Activated T-helper 2 cell treated with anti-CD3 and anti-CD28 coated beads, Interferon-gamma antibody, Interleukin-2, Interleukin-4, amounts not matched to agents 10 μg/mL and 5 μg/mL and 100 μg/mL, durations not matched to agents 14 hours and 24 hours and 36 hours (primary cell): Measurements from ENCODE around the gene COL28A1. TPM values are rescaled to one million over a fixed set of nuclear protein-coding genes. Genes with fewer than 3 reads are reported as not detected.

Source experiments
- DNase-seq: peaks from one replicate; pipeline ENCODE4 v3.0.0; 2021; ENCODE audit warnings: low spot score
- H3K27ac Mint-ChIP-seq: one replicate; pipeline ENCODE4 v1.8.0; 2021; ENCODE audit warnings: mixed read lengths
- H3K27me3 Mint-ChIP-seq: one replicate; pipeline ENCODE4 v1.8.0; 2021; ENCODE audit warnings: low read depth, mixed read lengths
- H3K36me3 Mint-ChIP-seq: one replicate; pipeline ENCODE4 v1.8.0; 2021; ENCODE audit warnings: low read depth, mixed read lengths
- H3K4me1 Mint-ChIP-seq: one replicate; pipeline ENCODE4 v1.8.0; 2021; ENCODE audit warnings: low read depth, mixed read lengths
- H3K4me3 Mint-ChIP-seq: one replicate; pipeline ENCODE4 v1.8.0; 2021; ENCODE audit warnings: low read depth, mild to moderate bottlenecking, moderate library complexity, mixed read lengths
- H3K9me3 Mint-ChIP-seq: one replicate; pipeline ENCODE4 v1.8.0; 2021; ENCODE audit warnings: mixed read lengths
- intact Hi-C: fragments of 100-400 bp; cut with micrococcal nuclease; formaldehyde crosslinking; loops from one replicate; pipeline ENCODE4 v1.15.1; 2023
- total RNA-seq: library from RNA; stranded (reverse); gene quantifications from 2 replicates; pipeline ENCODE4 v1.2.3, GENCODE V29; 2022

COL28A1 gene
- total RNA-seq, 1 donor from 2014 or later: 0.07 TPM

- Mint-ChIP-seq H3K36me3 (no peaks in the 10 kb centered on the region), H3K4me1 (no peaks in the 10 kb centered on the region), H3K4me3 (no peak overlapping the region), H3K27me3 (peaks cover 4% of the 10 kb centered on the region), H3K9me3 (no peaks in the 10 kb centered on the region), H3K27ac (no peak overlapping the region)
- DNase-seq: no peak
- intact Hi-C loops: no loop called here
Measured at GRCh38 chr7:7369134-7369533, 166.5 kb downstream of the COL28A1 start.

- intact Hi-C loops: no loop called here
- H3K9me3 Mint-ChIP-seq: no peaks in the 10 kb centered on the region
- peaks cover 11% of the 10 kb centered on the region for H3K27me3 Mint-ChIP-seq
- H3K27ac Mint-ChIP-seq: no peak overlapping the region
- H3K4me1 Mint-ChIP-seq: no peaks in the 10 kb centered on the region
- no peaks in the 10 kb centered on the region for H3K36me3 Mint-ChIP-seq
- no peak overlapping the region for H3K4me3 Mint-ChIP-seq
- no peak for DNase-seq
Measured at GRCh38 chr7:7354674-7355073, 181.0 kb downstream of the COL28A1 start.

GRCh38 chr7:7352845-7353244 is 182.8 kb downstream of the COL28A1 start:
- Mint-ChIP-seq H3K9me3 (no peaks in the 10 kb centered on the region), H3K36me3 (no peaks in the 10 kb centered on the region), H3K4me1 (no peaks in the 10 kb centered on the region), H3K27ac (no peak overlapping the region), H3K4me3 (no peak overlapping the region), H3K27me3 (peaks cover 18% of the 10 kb centered on the region)
- DNase-seq: no peak
- intact Hi-C loops: no loop called here

- Mint-ChIP-seq H3K9me3 (no peaks in the 10 kb centered on the region), H3K27ac (no peak overlapping the region), H3K27me3 (peaks cover 25% of the 10 kb centered on the region), H3K4me3 (no peak overlapping the region), H3K4me1 (no peaks in the 10 kb centered on the region), H3K36me3 (no peaks in the 10 kb centered on the region)
- intact Hi-C loops: no loop called here
- DNase-seq: no peak
Measured at GRCh38 chr7:7351832-7352231, 183.8 kb downstream of the COL28A1 start.

GRCh38 chr7:7351156-7351555 is 184.5 kb downstream of the COL28A1 start:
- no peaks in the 10 kb centered on the region for H3K36me3 Mint-ChIP-seq
- DNase-seq: no peak
- H3K9me3 Mint-ChIP-seq: no peaks in the 10 kb centered on the region
- H3K27me3 Mint-ChIP-seq: peaks cover 28% of the 10 kb centered on the region
- H3K4me1 Mint-ChIP-seq: no peaks in the 10 kb centered on the region
- intact Hi-C loops: no loop called here
- no peak overlapping the region for H3K27ac Mint-ChIP-seq
- H3K4me3 Mint-ChIP-seq: no peak overlapping the region

- Mint-ChIP-seq H3K9me3 (no peaks in the 10 kb centered on the region), H3K27me3 (peaks cover 37% of the 10 kb centered on the region), H3K27ac (no peak overlapping the region), H3K36me3 (no peaks in the 10 kb centered on the region), H3K4me3 (no peak overlapping the region), H3K4me1 (no peaks in the 10 kb centered on the region)
- no peak for DNase-seq
- intact Hi-C loops: no loop called here
Measured at GRCh38 chr7:7349156-7349555, 186.5 kb downstream of the COL28A1 start.

- Mint-ChIP-seq H3K9me3 (no peaks in the 10 kb centered on the region), H3K4me1 (no peaks in the 10 kb centered on the region), H3K27me3 (peaks cover 38% of the 10 kb centered on the region), H3K4me3 (no peak overlapping the region), H3K27ac (no peak overlapping the region), H3K36me3 (no peaks in the 10 kb centered on the region)
- intact Hi-C loops: no loop called here
- DNase-seq: no peak
Measured at GRCh38 chr7:7347045-7347444, 188.6 kb downstream of the COL28A1 start.

- no peak for DNase-seq
- Mint-ChIP-seq H3K9me3 (no peaks in the 10 kb centered on the region), H3K27ac (no peak overlapping the region), H3K36me3 (no peaks in the 10 kb centered on the region), H3K4me1 (no peaks in the 10 kb centered on the region), H3K27me3 (peaks cover 26% of the 10 kb centered on the region), H3K4me3 (no peak overlapping the region)
- intact Hi-C loops: no loop called here
Measured at GRCh38 chr7:7344583-7344982, 191.1 kb downstream of the COL28A1 start.

- no peaks in the 10 kb centered on the region for H3K36me3 Mint-ChIP-seq
- no peak overlapping the region for H3K4me3 Mint-ChIP-seq
- no peak overlapping the region for H3K27ac Mint-ChIP-seq
- no peaks in the 10 kb centered on the region for H3K9me3 Mint-ChIP-seq
- intact Hi-C loops: no loop called here
- DNase-seq: no peak
- H3K4me1 Mint-ChIP-seq: peaks cover 5% of the 10 kb centered on the region
- peaks cover 4% of the 10 kb centered on the region for H3K27me3 Mint-ChIP-seq
Measured at GRCh38 chr7:7335909-7336308, 199.8 kb downstream of the COL28A1 start.

GRCh38 chr7:7335215-7335614 is 200.5 kb downstream of the COL28A1 start:
- H3K27ac Mint-ChIP-seq: no peak overlapping the region
- H3K4me3 Mint-ChIP-seq: no peak overlapping the region
- no peaks in the 10 kb centered on the region for H3K36me3 Mint-ChIP-seq
- H3K4me1 Mint-ChIP-seq: peaks cover 5% of the 10 kb centered on the region
- H3K9me3 Mint-ChIP-seq: no peaks in the 10 kb centered on the region
- peaks cover 4% of the 10 kb centered on the region for H3K27me3 Mint-ChIP-seq
- intact Hi-C loops: no loop called here
- no peak for DNase-seq

- no peak overlapping the region for H3K4me3 Mint-ChIP-seq
Measured at GRCh38 chr7:7333610-7334009, 202.1 kb downstream of the COL28A1 start.

GRCh38 chr7:7331523-7331922 is 204.2 kb downstream of the COL28A1 start:
- H3K27ac Mint-ChIP-seq: no peak overlapping the region
- H3K36me3 Mint-ChIP-seq: no peaks in the 10 kb centered on the region
- no peak for DNase-seq
- H3K4me3 Mint-ChIP-seq: no peak overlapping the region
- no peaks in the 10 kb centered on the region for H3K9me3 Mint-ChIP-seq
- H3K27me3 Mint-ChIP-seq: peaks cover 8% of the 10 kb centered on the region
- H3K4me1 Mint-ChIP-seq: peaks cover 5% of the 10 kb centered on the region
- intact Hi-C loops: no loop called here

More at GRCh38 chr7:7333610-7334009, 202.1 kb downstream of the COL28A1 start:
- Mint-ChIP-seq H3K4me1 (peaks cover 5% of the 10 kb centered on the region), H3K27me3 (peaks cover 4% of the 10 kb centered on the region), H3K36me3 (no peaks in the 10 kb centered on the region), H3K27ac (no peak overlapping the region), H3K9me3 (no peaks in the 10 kb centered on the region)
- no peak for DNase-seq
- intact Hi-C loops: no loop called here

GRCh38 chr7:7330997-7331396 is 204.7 kb downstream of the COL28A1 start:
- H3K4me1 Mint-ChIP-seq: peaks cover 5% of the 10 kb centered on the region
- H3K9me3 Mint-ChIP-seq: no peaks in the 10 kb centered on the region
- intact Hi-C loops: no loop called here
- no peak overlapping the region for H3K4me3 Mint-ChIP-seq
- no peak overlapping the region for H3K27ac Mint-ChIP-seq
- no peaks in the 10 kb centered on the region for H3K36me3 Mint-ChIP-seq
- DNase-seq: no peak
- peaks cover 8% of the 10 kb centered on the region for H3K27me3 Mint-ChIP-seq

- Mint-ChIP-seq H3K27me3 (peaks cover 13% of the 10 kb centered on the region), H3K36me3 (no peaks in the 10 kb centered on the region), H3K4me3 (no peak overlapping the region), H3K27ac (no peak overlapping the region), H3K9me3 (no peaks in the 10 kb centered on the region), H3K4me1 (peaks cover 5% of the 10 kb centered on the region)
- no peak for DNase-seq
- intact Hi-C loops: no loop called here
Measured at GRCh38 chr7:7329326-7329725, 206.3 kb downstream of the COL28A1 start.
